CD4-positive, alpha-beta T cell treated with Interleukin-10 for 1 hour (primary cell): ENCODE data around the gene TMEM72.
A peak's percentile ranks its signal among the peaks of the same experiment; 100 is the strongest.

Experiments
- DNase-seq: peaks from one replicate; pipeline ENCODE4 v3.0.0-alpha.2; 2020

Gene TMEM72

GRCh38 chr10:44956717-44957706 is 45.9 kb downstream of the TMEM72 start:
- DNase-seq = no peak

DNA sequence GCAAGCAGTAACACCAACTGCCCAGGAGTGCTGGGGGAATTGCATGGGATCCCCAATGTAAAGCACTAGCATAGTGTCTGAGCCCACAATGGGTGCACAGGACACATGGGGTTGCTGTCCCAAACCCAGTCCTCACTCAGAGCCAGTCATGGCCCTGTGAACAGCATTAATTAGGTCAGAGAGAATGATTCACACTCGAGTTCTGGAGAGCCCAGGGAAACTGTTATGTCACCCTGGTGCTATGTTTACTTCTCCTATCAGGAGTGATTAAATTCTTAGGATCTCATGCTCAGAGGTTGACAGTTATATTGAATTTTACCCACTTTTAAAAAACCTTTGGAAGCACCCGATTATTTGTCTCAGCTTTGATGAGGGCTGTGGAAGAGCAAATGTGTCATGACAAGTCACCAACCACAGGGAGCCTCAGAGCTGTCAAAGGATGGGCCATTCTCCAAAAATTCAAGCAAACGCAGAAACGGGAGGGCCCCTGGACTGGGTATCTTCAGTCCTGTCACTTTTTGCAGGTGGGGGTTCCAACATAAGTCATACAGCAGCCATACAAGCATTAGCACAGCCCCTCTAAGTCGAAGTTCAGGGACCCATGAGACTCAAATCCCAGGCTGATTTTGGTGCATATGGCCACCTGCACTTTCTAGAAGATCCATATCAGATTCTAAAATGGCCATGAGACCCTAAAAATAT is 47.2 kb downstream of the TMEM72 start:
- no peak for DNase-seq

- DNase-seq = no peak
Measured at GRCh38 chr10:44958898-44959246, 47.7 kb downstream of the TMEM72 start.

DNA sequence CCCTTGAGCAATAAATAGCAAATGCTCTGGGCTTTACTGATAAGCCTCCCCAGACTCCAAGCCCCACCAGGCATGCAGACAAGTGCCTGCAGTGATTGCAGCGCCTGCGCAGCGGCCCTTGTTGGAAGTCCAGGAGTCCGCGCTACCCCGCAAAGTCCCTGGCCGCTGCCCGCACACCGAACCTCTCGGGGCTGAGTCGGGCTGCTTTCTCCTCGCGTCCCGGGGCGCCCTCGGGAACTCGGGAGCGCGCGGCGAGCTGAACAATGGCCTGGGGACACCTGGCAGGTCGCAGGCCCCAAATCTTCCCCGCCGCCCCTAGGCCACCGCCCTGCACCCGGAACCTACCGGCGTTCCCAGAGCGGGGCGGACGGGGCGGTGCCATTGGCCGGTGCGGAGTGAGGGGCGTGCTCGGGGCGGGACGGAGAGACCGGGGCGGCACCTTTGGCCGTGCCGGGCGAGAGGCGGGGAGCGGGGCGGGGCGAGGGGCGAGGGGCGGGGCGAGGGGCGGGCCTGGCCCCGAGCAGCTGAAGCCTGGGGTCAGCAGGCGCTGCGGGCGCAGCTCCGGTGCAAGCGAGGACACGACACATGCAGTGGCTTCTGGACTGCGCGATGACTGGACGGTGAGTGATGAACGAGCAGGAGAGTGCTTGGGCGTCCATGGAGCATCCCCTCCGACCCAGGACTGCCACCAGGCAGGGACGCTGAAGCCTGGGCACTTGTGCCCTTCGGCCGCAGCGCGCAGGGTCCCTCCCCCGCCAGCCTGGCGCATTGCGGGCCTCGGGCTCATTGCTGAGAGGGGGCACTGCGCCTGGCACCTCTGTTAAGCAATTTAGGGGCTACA is 48.3 kb downstream of the TMEM72 start, which contains the start of gene RASSF4:
Gene RASSF4, plus strand, starts transcription at position 556 of the 841 bp plus-strand sequence. CDS start 10,401 bp downstream, outside the sequence.
- peak; percentile 93 for DNase-seq

GRCh38 chr10:44960088-44960460 is 48.9 kb downstream of the TMEM72 start:
- no peak for DNase-seq

DNA sequence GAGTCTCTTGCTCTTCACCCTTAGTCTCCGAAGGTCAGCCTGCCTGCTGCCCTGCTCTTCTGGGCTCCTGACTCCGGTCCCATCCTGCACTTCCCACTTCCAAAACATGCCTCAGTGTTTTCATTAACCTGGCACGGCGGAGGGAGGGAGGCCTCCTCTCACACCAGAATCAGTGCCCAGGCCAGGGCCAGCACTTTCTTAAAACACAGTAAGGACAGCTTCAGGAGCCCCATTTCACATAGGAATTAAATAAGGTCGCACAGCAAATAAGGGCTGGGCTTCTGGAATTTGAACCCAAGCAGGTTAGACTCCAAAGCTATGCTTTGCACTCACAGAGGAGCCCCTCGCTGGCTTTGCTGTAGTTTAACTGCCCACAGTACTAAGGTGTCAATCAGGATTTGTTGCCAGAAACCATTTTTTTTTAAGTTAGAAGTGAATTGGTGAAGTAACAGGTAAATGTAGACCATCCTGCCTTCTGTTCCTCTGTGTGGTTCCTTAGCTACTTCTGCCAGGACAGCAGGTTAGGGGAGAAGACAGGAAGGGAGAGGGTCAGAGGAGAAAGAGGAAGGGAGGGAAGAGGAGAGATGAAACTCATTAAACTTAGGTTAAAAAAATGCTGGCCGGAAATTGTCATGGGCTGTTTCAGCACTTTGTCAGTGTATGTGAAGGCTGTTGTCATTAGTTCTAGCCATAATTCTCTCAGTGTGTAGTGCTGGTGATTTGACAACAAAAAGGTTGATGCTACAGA is 49.5 kb downstream of the TMEM72 start:
- DNase-seq = no peak

GRCh38 chr10:44961230-44961571 is 50.1 kb downstream of the TMEM72 start:
- no peak for DNase-seq

DNA sequence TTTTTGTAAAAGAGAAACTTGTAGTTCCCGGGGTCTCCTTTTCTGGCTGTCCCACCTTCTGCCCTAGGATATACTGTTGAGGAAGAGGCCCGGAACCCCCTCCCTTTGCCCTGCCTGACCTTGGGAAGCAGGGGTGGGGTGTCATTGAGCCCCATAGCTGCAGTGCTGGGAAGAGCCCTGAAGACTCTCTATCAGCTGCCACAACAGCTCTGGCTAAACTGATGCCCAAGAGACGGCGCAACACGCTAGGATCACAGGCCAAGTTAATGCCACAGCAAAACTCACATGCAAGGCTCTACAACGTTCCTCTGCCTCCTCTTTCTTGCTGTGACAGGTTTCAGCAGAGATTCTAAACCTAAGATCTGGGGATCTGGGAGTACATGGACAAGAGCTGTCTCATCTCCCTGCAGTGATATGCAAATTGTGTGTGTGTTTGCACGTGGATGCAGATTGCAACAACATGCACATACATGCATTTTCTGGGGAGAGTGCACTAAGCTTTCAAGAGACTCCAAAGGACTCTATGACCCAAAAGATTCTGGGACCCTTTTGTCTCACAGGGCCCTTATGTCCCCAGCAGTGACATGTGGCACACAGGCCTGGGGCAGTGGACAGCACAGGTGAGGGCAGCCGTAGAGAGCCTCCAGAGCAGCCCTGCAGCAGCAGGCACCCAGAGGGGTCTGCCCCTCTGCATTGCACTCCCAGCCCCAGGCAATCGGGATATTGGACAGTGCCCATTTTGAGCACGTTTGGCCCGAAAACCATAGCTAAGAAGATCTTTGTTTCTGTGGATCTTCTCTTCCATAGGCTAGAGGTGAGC is 51.0 kb downstream of the TMEM72 start:
- DNase-seq = no peak

- DNase-seq = no peak
Measured at GRCh38 chr10:44962870-44963738, 52.0 kb downstream of the TMEM72 start.

DNA sequence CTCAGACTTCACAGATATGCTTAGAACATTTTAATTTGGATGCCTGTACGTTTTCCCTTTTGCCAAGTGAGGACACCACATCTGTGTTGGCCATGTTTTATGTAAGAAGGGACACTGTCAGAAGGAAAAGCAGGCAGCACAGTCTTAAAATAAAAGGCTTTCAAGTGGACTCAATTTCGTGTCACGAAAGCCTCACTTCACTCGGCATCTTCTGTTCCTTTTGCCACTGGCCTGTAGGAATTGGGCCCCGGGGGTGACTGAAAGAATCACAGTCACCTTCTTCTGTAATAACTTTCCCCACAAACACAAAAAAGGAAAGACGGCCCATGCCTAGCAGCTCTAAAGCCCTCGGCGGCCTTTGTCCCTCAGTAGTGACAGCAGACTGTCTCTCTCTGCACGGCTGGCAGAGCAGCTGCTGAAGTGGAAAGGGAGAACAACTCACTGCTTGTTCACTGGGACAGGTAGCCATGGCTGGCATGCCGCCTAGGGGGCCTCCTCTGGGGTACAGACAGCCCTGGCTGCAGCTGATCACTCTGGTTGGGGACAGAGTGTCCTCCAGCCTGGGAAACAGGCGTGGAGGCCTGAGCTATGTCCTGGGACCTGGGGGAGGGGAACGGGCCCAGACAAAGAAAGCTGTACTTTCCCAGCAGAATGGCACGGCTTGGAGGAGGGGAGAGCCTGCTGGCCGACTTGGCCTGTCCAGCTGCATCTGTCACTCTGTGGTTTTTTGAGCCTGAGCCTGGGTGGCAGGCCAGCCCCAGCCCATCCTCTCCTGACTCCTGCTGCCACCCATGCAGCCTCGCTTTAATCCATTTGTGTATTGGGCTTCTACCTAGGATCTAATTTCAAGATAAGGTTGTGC is 52.9 kb downstream of the TMEM72 start:
- DNase-seq = no peak

- no peak for DNase-seq
Measured at GRCh38 chr10:44965104-44965503, 54.0 kb downstream of the TMEM72 start.

- DNase-seq = no peak
Measured at GRCh38 chr10:44965651-44966097, 54.5 kb downstream of the TMEM72 start.

- DNase-seq = no peak
Measured at GRCh38 chr10:44966129-44966815, 55.1 kb downstream of the TMEM72 start.

- no peak for DNase-seq
Measured at GRCh38 chr10:44966816-44967509, 55.8 kb downstream of the TMEM72 start.

DNA sequence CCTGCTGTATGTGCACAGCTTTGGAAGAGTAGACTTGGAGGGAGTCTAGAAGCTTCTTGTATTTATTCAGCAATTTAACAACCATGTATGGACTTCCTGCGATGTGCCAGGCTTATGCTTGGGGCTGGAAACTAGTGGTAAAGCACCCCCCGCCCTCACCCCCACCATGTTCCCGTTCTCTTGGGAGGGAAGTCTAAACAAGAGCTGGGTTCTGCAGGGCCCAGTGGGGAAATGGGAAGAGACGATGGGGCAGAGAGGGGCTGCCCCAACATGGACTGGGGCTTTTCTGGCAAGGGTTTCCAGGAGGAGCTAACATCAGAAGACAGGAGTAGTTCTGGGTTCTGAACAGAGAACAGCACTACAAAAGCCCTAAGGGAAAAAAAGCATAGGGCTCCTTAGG is 56.5 kb downstream of the TMEM72 start:
- DNase-seq = no peak

- peak; percentile 32 for DNase-seq
Measured at GRCh38 chr10:44968091-44968490, 57.0 kb downstream of the TMEM72 start.

DNA sequence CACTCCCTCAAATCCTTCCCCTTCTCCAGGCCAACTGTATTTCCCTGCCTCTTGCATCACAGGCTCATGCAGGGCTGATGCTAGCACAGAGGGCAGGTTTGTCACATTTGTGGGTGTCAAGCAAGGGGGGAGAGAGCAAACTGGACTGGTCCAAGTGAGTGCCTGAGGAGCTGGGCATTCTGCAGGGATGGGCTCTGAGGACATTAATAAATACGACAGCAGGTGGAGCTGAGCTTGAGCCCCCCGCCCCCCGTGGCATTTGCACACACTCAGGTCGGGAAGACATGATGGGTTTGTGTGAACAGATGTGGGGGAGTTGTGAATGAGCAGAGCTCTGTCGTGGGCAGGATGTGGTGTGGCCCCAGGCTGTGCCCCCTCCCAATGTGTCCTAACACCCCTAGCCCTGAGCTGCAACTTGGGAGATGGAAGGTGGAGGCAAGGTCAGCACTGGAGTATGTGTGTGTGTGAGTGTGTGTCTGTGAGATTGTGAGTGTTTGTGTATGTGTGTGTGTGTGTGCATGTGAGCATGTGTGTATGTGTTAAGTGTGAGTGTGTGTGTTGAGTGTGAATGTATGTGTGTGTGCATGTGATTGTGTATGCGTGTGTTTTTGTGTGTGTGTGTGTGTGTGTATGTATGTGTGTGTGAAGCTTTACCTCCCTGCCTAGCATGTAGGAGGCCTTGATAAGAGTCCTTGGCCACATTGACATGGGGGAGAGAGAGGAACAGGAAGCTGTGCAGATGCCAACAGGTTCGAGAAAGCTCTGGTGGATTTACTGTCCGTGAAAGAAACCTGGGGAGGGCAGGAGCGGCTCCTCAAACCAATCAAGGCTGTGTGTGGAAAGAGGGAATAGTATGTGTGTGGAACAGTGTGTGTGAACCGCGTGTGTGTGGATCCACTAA is 57.6 kb downstream of the TMEM72 start:
- DNase-seq = peak; percentile 51
